CD4-positive, alpha-beta T cell treated with Interleukin-10 for 1 hour (primary cell): ENCODE measurements around the gene OBSCN.

Experiments used
- DNase-seq: peaks from one replicate; pipeline ENCODE4 v3.0.0-alpha.2; 2020

The OBSCN gene

GRCh38 chr1:228393268-228393701, 185.4 kb downstream of the OBSCN start:
- no peak for DNase-seq

- DNase-seq: no peak
Observed at GRCh38 chr1:228393811-228394570, 186.1 kb downstream of the OBSCN start.

GRCh38 chr1:228394571-228395394, 186.9 kb downstream of the OBSCN start:
- no peak for DNase-seq

DNA sequence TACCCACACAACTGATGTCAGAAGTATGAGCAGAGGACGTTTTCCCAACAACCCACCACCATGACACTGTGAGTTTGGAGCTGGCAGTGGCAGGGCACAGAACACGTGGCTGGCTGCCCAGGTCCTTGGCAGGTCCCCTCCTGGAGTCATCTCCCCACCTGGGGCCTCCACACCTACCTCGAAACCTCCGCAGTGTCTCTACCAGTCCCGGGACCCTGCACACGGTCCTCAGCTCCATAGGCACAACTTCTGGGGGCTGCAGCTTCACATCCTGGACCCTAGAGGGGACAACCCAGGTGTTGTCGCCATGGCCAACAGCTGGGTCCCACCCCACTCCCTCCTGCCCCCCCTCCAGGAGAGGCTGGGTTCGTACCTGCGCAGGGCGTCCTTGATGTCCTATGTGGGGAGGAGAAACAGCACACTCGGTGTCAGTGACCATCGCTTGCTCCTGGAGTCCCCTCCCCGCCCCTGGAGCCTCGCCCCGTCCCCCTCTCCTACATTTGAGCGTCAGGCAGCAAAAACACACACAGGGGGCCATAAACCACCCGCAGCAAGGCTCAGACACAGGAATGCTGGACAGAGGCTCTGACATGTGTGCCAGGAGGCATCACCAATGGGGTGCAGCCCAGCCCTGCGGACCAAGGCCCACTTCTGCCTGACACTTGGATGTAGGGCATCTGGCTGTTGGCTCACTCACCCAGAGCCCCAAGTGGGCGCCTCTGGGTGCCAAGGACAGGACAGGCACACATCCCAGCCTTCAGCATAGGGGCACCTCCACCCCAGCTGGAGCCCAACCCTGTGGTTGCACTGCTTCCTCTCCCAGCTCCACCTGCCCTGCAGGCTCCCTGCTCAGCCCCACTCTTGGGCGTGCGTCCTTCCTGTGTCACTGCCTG, 189.2 kb downstream of the OBSCN start:
- DNase-seq: no peak

DNA sequence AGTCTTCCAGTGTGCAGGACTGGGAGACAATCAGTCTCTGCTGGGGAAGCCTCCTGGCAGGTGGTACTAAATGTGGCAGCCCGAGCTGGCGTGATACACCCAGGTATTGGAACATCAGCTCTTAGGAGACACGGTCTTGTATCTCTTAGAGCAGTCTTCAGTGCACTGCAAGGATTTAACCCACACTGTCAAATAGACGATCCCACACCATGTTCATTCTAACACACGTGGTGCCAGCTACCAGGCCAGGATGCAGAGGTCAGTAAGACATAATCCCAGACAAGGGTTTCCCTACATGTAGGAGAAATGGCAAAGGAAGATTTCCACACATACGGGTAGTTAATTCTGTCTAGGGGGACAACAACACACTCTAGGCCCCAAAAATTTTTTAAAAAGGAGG, 190.1 kb downstream of the OBSCN start:
- DNase-seq: no peak

- DNase-seq: no peak
Observed at GRCh38 chr1:228398741-228399461, 191.1 kb downstream of the OBSCN start.

DNA sequence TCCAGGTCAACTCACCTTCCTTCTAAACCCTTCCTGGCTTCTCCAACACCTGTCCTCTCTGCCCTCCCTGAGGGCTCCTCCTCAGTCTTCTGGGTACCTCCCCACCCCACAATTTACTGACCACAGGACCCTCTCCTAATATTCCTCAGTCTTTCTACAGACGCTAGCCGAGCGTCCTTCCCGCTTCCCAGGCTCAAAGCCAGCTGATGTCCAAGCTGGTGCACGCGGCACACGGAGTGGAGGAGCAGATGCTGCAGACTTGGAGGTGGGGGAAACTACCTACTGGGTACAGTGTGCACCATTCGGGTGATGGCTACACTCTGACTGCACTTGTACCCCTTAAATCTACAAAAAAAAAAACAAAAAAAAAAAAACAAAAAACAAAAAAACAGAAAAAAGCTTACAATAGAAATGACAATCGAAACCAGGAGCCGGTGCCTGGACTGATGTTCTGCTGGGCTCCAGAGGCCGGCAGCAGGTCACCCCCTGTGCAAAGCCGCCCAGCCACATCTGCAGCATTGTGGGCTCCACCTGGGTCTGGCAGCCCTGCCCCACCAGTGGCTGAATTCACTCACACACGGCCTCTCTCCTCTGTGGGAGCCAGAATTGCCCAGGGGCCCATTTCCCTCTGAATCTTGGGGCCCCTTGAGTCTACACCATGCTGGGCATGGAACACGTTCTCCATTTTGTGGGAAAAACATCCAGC, 191.8 kb downstream of the OBSCN start:
- no peak for DNase-seq

DNA sequence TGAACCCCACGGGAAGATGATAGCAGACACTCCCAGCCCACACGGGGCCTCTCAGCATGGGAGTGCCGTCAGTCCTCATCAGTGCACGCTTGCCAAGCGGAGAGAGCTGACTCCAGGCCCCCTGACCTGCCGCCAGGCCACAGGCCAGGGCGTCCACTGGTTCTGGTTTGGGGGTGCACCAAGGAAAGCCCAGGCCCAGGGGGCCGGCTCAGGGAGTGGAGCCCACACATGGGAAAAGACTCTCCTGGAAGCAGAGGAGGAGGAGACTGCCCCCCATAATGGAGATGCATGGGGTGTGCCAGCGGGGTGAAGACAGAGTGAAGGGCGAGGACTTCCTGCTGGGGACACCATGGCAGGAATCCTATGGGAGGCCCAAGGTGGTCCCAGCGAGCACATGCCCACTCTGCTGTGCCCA, 192.4 kb downstream of the OBSCN start:
- no peak for DNase-seq

DNA sequence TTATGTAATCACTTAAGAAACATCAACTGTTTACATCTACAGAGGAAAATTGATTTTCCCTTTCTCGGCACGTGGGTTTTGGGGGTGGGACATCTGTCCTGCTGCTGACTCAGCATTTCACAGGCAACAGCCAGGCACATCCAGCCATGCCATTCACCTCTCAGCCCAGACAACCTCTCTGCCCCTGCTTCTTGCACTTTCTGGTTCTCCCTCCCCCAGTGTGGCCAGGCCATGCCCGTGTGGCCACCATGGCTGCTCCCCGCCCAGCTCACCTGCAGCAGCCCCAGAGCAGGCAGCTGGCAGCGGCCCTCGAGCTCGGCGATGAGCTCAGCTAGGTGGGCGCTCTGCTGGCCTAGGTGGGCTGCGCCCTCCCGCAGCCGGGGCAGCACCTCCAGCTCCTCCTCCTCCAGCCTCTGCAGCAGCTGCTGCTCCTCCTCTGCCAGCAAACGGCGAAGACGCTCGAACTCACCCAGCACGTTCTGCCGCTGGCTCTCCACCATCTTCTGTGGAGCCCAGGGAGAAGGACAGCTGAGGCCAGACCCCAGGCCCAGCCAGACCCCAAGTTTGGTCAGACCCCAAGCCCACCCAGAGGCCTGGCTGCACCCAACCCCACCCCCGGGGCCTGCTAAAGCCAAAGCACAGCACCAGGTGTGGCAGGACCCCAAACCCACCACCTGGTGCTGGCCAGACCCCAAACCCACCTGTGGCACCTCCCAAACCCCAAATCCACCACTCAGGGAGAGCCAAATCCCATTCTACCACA, 193.0 kb downstream of the OBSCN start:
- DNase-seq: no peak

DNA sequence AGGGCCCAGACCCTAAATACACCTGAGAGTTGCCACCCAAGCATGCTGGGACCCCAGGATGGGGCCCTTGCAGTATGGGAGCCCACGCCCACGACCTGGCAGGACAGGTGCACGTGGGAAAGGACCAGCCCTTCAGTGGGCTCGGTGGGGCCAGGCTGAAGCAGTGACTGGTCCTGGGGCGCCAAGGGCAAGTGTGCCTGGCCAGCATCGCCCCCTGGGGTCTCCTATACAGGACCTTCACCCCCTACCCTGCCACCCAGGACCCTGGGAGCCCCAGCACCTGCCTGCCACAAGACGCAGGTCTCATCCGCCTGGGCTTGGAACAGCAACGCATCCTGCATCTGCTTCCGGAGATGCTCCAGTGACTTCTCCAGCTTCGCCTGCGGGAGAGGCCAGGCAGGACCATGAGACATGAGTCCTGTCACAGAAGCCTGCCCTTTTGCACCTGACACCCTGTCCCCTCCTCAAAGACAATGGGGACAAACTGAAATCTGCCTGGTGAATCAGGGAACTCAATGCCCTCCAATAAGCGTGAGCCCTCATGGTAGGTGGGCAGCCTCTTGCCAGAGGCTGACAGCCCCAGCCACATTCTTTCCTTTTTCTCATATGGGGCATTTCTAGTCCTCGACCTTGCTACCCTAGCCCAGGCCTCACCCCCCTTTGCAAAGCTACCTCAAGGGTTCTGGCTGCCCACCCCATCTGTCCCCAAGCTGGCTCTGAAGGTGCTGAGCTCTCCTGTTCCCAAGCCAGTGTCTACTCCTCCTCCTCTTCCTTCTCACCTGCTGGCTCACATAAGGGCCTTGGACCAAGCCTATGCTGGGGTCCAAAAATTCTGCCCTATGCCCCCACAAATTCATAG, 194.2 kb downstream of the OBSCN start:
- DNase-seq: no peak

DNA sequence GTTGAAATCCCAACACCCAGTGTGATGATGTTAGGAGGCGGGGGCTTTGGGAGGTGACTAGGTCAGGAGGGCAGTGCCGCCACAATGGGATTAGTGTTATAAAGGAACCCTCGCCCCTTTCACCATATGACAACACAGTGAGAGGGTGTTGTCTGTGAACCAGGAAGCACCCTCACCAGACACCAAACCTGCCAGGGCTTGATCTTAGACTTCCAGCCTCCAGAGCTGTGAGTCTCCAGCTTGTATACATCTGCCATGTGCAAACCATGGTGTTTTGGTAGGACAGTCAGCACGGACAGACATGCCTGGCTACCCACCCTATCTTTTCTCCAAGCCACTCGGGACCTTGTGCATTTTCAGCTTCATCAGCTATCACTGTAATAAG, 194.8 kb downstream of the OBSCN start:
- no peak for DNase-seq

GRCh38 chr1:228403231-228403631, 195.4 kb downstream of the OBSCN start:
- no peak for DNase-seq

- no peak for DNase-seq
Observed at GRCh38 chr1:228404107-228404720, 196.4 kb downstream of the OBSCN start.

DNA sequence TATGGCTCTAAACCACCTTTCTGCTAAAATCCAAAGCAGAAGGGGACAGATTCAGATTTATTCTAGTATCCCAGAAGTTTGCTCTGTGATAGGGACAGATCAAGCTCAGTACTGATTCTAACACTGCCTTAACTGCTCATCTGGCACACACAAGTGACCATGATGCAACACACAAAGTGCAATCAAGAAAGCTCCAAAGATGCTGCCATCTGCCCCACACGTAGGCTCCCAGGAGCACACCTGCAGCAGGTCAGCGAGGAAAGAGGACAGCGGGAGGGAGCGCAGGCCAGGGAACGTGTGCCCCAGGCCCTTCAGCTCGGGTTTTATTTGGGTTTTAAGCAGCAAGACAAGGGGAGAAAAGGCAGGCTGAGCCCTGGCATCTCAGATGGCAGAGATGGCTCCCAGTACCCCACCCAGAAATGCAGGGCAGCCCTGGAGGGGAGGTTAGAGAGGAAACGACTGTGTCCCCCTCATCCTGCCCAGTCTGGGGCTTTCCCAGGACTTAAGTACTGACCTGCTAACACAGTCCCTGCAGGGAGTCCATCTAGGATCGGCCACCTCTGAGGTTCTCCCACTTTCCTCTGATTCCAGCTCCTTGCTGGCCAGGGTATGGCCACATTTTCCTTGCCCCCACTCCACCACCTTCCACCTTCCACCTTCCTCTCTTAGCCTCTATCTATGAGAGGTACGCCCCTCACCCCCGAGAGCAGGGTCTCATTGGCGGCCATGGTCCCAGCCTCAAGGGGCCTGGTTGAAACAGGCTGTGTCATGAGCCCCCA, 197.5 kb downstream of the OBSCN start:
- DNase-seq: no peak

- DNase-seq: no peak
Observed at GRCh38 chr1:228405979-228406228, 198.1 kb downstream of the OBSCN start.

DNA sequence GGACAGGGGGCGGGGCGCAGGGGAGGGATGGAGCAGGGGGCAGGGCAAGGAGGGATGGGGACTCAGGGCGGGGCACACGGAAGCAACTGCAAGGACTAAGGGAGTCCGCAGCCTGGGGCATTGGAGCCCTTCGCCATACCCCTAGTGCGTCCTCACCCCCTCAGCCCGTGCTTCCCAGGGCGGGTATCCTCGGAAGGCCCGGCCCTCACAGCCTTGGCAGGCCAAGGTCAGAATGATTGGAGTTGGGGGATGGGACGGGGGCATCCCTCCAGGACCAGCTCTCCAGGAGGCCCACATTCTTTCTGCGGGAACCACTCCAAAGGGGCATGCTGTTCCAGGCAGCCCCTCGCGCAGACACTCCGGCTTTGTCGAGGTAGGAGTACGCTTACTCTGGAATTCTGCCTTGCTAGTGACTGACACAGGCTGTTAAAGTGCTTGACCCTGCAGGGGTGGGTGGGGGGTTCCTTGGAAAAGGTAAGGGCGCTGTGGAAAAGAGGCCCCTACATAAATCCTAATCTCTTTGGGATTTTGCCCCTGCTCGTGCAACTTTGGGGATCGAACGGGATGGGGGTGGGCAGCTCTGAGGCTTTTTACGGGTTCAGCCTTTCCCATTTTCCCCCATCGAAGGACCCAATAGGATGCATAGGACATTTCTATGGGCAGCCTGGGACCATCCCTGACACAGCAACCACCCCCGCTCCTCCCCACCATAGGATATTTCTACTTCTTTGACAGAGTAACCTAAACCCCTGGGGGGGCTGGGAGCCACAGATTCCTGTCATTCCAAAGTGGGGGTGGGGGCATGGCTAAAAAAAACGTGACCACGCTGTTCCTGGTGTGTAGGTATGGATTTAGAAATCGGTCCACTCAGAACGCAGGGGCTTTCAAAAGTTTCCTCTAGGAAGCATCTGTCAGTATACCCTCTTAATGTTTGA, 199.5 kb downstream of the OBSCN start:
- DNase-seq: no peak

DNA sequence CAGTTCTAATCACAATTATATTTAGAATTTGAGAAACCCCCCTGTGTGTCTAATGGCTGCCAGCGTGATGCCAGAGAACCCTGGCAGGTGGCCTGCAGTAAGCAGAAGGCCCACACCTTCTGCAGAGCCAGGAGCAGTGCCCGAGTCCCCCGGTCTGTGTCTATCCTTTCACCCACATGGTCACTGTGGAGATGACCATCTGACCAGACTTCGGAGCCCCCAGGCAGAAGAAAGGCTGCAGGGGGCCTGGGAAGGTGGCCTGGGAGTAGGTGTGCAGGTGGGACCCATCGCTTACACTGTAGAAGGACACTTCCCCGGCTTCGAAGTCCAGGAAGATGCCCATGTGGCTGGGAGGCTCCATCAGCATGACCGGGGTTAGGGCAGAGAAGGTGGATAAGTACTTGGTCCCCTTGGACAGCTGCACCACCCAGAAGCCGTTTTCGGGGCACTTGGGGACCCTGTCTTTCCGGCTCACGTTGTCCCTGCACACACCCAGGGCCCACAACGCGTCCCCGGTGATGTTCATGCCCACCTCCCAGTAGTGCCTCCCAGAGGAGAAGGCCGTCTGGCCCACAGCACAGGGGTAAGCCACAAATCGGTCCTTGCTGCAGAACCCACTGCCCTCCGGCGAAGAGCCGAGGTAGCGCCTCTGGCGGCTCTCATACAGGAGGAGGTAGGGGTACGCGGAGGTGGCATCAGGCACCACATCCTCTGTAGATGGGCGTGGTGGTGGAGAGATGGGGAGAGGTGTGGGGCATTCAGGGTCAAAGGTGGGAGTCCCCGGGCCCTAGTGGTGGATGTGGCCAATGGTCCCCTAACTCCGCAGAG, 200.4 kb downstream of the OBSCN start:
- DNase-seq: no peak
